Endothelial cell of umbilical vein (primary cell): ENCODE data around the gene ACBD3. TPM values are rescaled to one million over a fixed set of nuclear protein-coding genes. Genes with fewer than 3 reads are reported as not detected.

Source experiments
- BruUV-seq: library from RNA; stranded (reverse); fragments of 400-500 nt; replicated peaks from 2 replicates; lab custom pipeline; 2021; lab: Mats Ljungman, UMichigan
- CTCF ChIA-PET: fragments of 300-600, 350-600 bp; sonication (Branson Sonifier 250); formaldehyde crosslinking; loops from one replicate; lab custom pipeline; 2021; ENCODE audit warnings: antibody characterized with exemption, inconsistent platforms; lab: Charles Lee
- POLR2A ChIA-PET: fragments of 300-600, 350-600 bp; sonication (Branson Sonifier 250); formaldehyde crosslinking; loops from one replicate; lab custom pipeline; 2021; ENCODE audit warnings: antibody characterized with exemption, inconsistent platforms; lab: Charles Lee
- DNase-seq: peaks from one replicate; pipeline ENCODE4 v3.0.0-alpha.2; 2011; ENCODE audit warnings: low read depth, low spot score
- FAIRE-seq: peaks from 2 replicates; lab custom pipeline; 2011; peaks lifted over from hg19 to GRCh38; lab: Jason Lieb, UNC
- H2AFZ ChIP-seq: 2 replicates; pipeline ENCODE4 v1.6.0; 2012; ENCODE audit warnings: low read depth, low read length, control low read depth, inconsistent platforms
- H3K27ac ChIP-seq: 2 replicates; pipeline ENCODE4 v1.5.1; 2011; ENCODE audit warnings: low read depth, mild to moderate bottlenecking, control low read depth, low read length, moderate library complexity; ENCODE audit not compliant: insufficient read depth
- H3K27me3 ChIP-seq, 2 experiments: 2 replicates each; pipeline versions ENCODE4 v1.6.0 to v1.6.1; 2011; ENCODE audit warnings: low read length in 2 of 2, mixed read lengths in 1 of 2; ENCODE audit not compliant: control insufficient read depth in 2 of 2, insufficient read depth in 2 of 2
- H3K36me3 ChIP-seq, 2 experiments: 2 replicates in 1 of 2; 3 replicates in 1 of 2; pipeline ENCODE4 v1.5.1; 2011; ENCODE audit warnings: low read length in 2 of 2, mild to moderate bottlenecking in 1 of 2, moderate library complexity in 1 of 2; ENCODE audit not compliant: control insufficient read depth in 2 of 2, insufficient read depth in 2 of 2; ENCODE audit errors: extremely low read depth in 1 of 2
- H3K4me1 ChIP-seq: 3 replicates; pipeline ENCODE4 v1.5.1; 2011; ENCODE audit warnings: mild to moderate bottlenecking, low read length; ENCODE audit not compliant: control insufficient read depth, insufficient read depth; ENCODE audit errors: extremely low read depth
- H3K4me2 ChIP-seq: 2 replicates; pipeline ENCODE4 v1.6.1; 2011; ENCODE audit warnings: low read length, control low read depth, mixed read lengths; ENCODE audit not compliant: insufficient read depth
- H3K4me3 ChIP-seq, 3 experiments: fragments of 200-600 bp in 1 of 3; sonication (generic), shearing (Covaris generic) in 1 of 3; replicated peaks in 1 of 3; 2 replicates each; pipeline ENCODE4 v1.5.1; 2011 to 2016; ENCODE audit warnings: control low read depth in 3 of 3, low read length in 3 of 3, mild to moderate bottlenecking in 2 of 3, inconsistent platforms in 1 of 3, low read depth in 1 of 3, moderate library complexity in 1 of 3; ENCODE audit not compliant: insufficient read depth in 1 of 3
- H3K79me2 ChIP-seq: 2 replicates; pipeline ENCODE4 v1.6.0; 2012; ENCODE audit warnings: low read length, inconsistent platforms; ENCODE audit not compliant: control insufficient read depth, insufficient read depth
- H3K9ac ChIP-seq: replicated peaks from 2 replicates; pipeline ENCODE3; 2011; ENCODE audit warnings: low read length, control low read depth; ENCODE audit not compliant: insufficient read depth; ENCODE audit errors: extremely low read depth
- H3K9me1 ChIP-seq: replicated peaks from 3 replicates; pipeline ENCODE4 v1.6.0; 2011; ENCODE audit warnings: mild to moderate bottlenecking, low read length; ENCODE audit not compliant: control insufficient read depth, insufficient read depth; ENCODE audit errors: extremely low read depth
- H3K9me3 ChIP-seq: replicated peaks from 2 replicates; pipeline ENCODE4 v1.5.1; 2012; ENCODE audit warnings: low read length, inconsistent platforms; ENCODE audit not compliant: control insufficient read depth, insufficient read depth
- H4K20me1 ChIP-seq: replicated peaks from 2 replicates; pipeline ENCODE3; 2011; ENCODE audit warnings: mild to moderate bottlenecking, low read length; ENCODE audit not compliant: control insufficient read depth, insufficient read depth; ENCODE audit errors: extremely low read depth
- EZH2 ChIP-seq: IDR thresholded peaks from 2 replicates; pipeline ENCODE4 v1.6.1; 2012; ENCODE audit warnings: borderline replicate concordance, low read depth, mild to moderate bottlenecking, moderate library complexity, low read length, inconsistent platforms; ENCODE audit not compliant: severe bottlenecking
- FOS ChIP-seq: IDR thresholded peaks from 2 replicates; pipeline ENCODE4 v1.6.1; 2011; ENCODE audit warnings: mild to moderate bottlenecking, low read length, moderate library complexity, borderline replicate concordance; ENCODE audit not compliant: insufficient read depth
- GATA2 ChIP-seq: IDR thresholded peaks from 2 replicates; pipeline ENCODE4 v1.7.0; 2011; ENCODE audit warnings: low read depth, mild to moderate bottlenecking, moderate library complexity, mixed read lengths, low read length; ENCODE audit not compliant: insufficient read length, insufficient read depth
- JUN ChIP-seq: IDR thresholded peaks from 2 replicates; pipeline ENCODE4 v1.6.1; 2011; ENCODE audit warnings: borderline replicate concordance, low read depth; ENCODE audit not compliant: insufficient read length, insufficient read depth
- MYC ChIP-seq: IDR thresholded peaks from one replicate; pipeline ENCODE4 v1.6.1; 2011; ENCODE audit warnings: mild to moderate bottlenecking, low read depth, low read length
- POLR2A ChIP-seq: IDR thresholded peaks from 2 replicates; pipeline ENCODE4 v1.6.1; 2012; ENCODE audit warnings: low read depth, mild to moderate bottlenecking, control low read depth, low read length
- POLR2AphosphoS5 ChIP-seq: IDR thresholded peaks from 2 replicates; pipeline ENCODE4 v1.6.1; 2012; ENCODE audit warnings: low read depth, mild to moderate bottlenecking, control low read depth, low read length, moderate library complexity; ENCODE audit not compliant: insufficient read depth
- dilution Hi-C: fragments of 300-500 bp; cut with MboI; formaldehyde crosslinking; loops from one replicate; pipeline ENCODE4 v1.15.0; 2019; ENCODE audit warnings: low sequenced_read_pairs; ENCODE audit not compliant: extremely low pct_ligation_motif_present
- intact Hi-C: fragments of 100-400 bp; cut with micrococcal nuclease; formaldehyde crosslinking; loops from one replicate; pipeline ENCODE4 v1.10.0; 2022
- polyA plus RNA-seq, 4 experiments: library from polyadenylated mRNA; depleted of rRNA in 3 of 4; stranded (reverse) in 3 of 4; unstranded in 1 of 4; fragments of >200 nt; gene quantifications; 2 replicates each; pipeline versions ENCODE4 v1.2.1 to v1.2.3, GENCODE V29; 2011 to 2012; ENCODE audit warnings: missing spikeins in 1 of 4
- total RNA-seq: library from RNA; stranded (reverse); gene quantifications from 2 replicates; pipeline ENCODE4 v1.2.3, GENCODE V29; 2021
- TF ChIP-seq, protein P1 (sequence below): IDR thresholded peaks from 2 replicates; pipeline ENCODE4 v1.6.1; 2011; ENCODE audit not compliant: insufficient read depth, insufficient read length
- TF ChIP-seq, protein P2 (sequence below), 2 donors: IDR thresholded peaks; 1 replicate in 1 of 2; 2 replicates in 1 of 2; pipeline ENCODE4 v1.5.1; 2011; ENCODE audit warnings: low read length in 2 of 2, mild to moderate bottlenecking in 2 of 2, moderate library complexity in 2 of 2, control low read depth in 1 of 2, inconsistent platforms in 1 of 2, low read depth in 1 of 2; ENCODE audit not compliant: insufficient read depth in 1 of 2; ENCODE audit errors: extremely low read depth in 1 of 2

Gene ACBD3
- total and polyA plus RNA-seq, 2 donors (not counting 3 experiments of a cell fraction or from before 2014, with no cell fraction given): 12.3 to 36.4 TPM

GRCh38 chr1:226097866-226098625, 88.5 kb downstream of the ACBD3 start:
- peaks cover 8 to 10% of the 10 kb centered on the region in 2 experiments for H3K27me3 ChIP-seq
- CTCF ChIA-PET: interaction anchor here (0.6 to 7.5 kb wide), 5 partner anchors 15 to 32 kb away, joined by 3 to 43 read pairs (median 3); no protein-coding TSS in a partner anchor
- H3K79me2 ChIP-seq: no peaks in the 10 kb centered on the region
- dilution Hi-C loops (no loop called here), intact Hi-C loops (no loop called here)
- no peak for FAIRE-seq
- H3K4me1 ChIP-seq: peaks cover 10% of the 10 kb centered on the region
- H3K4me3 ChIP-seq: no peak overlapping the region
- no peak overlapping the region for H3K4me2 ChIP-seq
- H2AFZ ChIP-seq: no peak overlapping the region
- TF ChIP-seq MYC (no peak), JUN (no peak), POLR2AphosphoS5 (no peak), FOS (no peak), GATA2 (no peak), EZH2 (no peak), POLR2A (no peak)
- TF ChIP-seq, protein P1, sequence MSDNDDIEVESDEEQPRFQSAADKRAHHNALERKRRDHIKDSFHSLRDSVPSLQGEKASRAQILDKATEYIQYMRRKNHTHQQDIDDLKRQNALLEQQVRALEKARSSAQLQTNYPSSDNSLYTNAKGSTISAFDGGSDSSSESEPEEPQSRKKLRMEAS: no peak
- TF ChIP-seq, protein P2, sequence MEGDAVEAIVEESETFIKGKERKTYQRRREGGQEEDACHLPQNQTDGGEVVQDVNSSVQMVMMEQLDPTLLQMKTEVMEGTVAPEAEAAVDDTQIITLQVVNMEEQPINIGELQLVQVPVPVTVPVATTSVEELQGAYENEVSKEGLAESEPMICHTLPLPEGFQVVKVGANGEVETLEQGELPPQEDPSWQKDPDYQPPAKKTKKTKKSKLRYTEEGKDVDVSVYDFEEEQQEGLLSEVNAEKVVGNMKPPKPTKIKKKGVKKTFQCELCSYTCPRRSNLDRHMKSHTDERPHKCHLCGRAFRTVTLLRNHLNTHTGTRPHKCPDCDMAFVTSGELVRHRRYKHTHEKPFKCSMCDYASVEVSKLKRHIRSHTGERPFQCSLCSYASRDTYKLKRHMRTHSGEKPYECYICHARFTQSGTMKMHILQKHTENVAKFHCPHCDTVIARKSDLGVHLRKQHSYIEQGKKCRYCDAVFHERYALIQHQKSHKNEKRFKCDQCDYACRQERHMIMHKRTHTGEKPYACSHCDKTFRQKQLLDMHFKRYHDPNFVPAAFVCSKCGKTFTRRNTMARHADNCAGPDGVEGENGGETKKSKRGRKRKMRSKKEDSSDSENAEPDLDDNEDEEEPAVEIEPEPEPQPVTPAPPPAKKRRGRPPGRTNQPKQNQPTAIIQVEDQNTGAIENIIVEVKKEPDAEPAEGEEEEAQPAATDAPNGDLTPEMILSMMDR (IDR thresholded peaks at IDR 0.05; ENCODE audit: extremely low read depth in 1 of 2, insufficient read depth in 1 of 2, low read depth in 1 of 2, low read length in 2 of 2): no peak
- H3K9me3 ChIP-seq: no peaks in the 10 kb centered on the region
- BruUV-seq: no TSS peak
- no peaks in the 10 kb centered on the region for H3K36me3 ChIP-seq
- H3K27ac ChIP-seq: no peak overlapping the region
- DNase-seq: no peak
- H3K9ac ChIP-seq: no peak overlapping the region
- no peaks in the 10 kb centered on the region for H3K9me1 ChIP-seq
- POLR2A ChIA-PET: interaction anchor here (1.3 to 1.5 kb wide), 2 partner anchors 36 kb away, joined by 4 read pairs; partner anchors contain the start of gene H3-3A
- no peaks in the 10 kb centered on the region for H4K20me1 ChIP-seq
